GM12878 (cell line): ENCODE measurements around the gene BBS12. TPM values are rescaled to one million over a fixed set of nuclear protein-coding genes. Genes with fewer than 3 reads are reported as not detected.

Experiments used
- ATAC-seq: fragments of 200-7000 bp; cut with Tn5 transposase; 3 replicates; pipeline ENCODE4 v1.9.1; 2020; ENCODE audit warnings: mild to moderate bottlenecking, moderate library complexity
- BruUV-seq: library from RNA; stranded (reverse); fragments of 400-500 nt; replicated peaks from 2 replicates; lab custom pipeline; 2021; lab: Mats Ljungman, UMichigan
- CTCF ChIA-PET: fragments of 300-600 bp; sonication (Branson Sonifier 250); formaldehyde crosslinking; extraction: SDS; loops from one replicate; lab custom pipeline; 2021; ENCODE audit warnings: inconsistent platforms; lab: Yijun Ruan, JAX
- POLR2A ChIA-PET: fragments of 350-600 bp; formaldehyde crosslinking; extraction: SDS; loops from one replicate; lab custom pipeline; 2021; ENCODE audit warnings: inconsistent platforms; lab: Charles Lee
- RAD21 ChIA-PET: fragments of 300-600 bp; sonication (Branson Sonifier 250); formaldehyde crosslinking; loops from one replicate; lab custom pipeline; 2023; ENCODE audit warnings: antibody characterized with exemption; ENCODE audit not compliant: unreplicated experiment; lab: Charles Lee
- SMC1A ChIA-PET: fragments of 300-600 bp; sonication (Branson Sonifier 250); formaldehyde crosslinking; loops from one replicate; lab custom pipeline; 2023; ENCODE audit not compliant: unreplicated experiment, uncharacterized antibody; lab: Charles Lee
- DNase-seq: peaks from one replicate; pipeline ENCODE4 v3.0.0-alpha.2; 2011; ENCODE audit warnings: low read depth, low spot score
- FAIRE-seq: peaks from 3 replicates; lab custom pipeline; 2011; peaks lifted over from hg19 to GRCh38; lab: Jason Lieb, UNC
- H2AFZ ChIP-seq: 2 replicates; pipeline ENCODE4 v1.6.0; 2011; ENCODE audit warnings: low read depth, low read length, control low read depth; ENCODE audit not compliant: control insufficient read depth
- H3K27ac ChIP-seq: 2 replicates; pipeline ENCODE4 v1.5.1; 2011; ENCODE audit warnings: control low read depth; ENCODE audit not compliant: control insufficient read depth, insufficient read depth
- H3K27me3 ChIP-seq, 2 experiments: replicated peaks in 1 of 2; 2 replicates each; pipeline versions ENCODE4 v1.6.0 to v1.6.1; 2011; ENCODE audit warnings: low read length in 1 of 2; ENCODE audit not compliant: control insufficient read depth in 2 of 2, insufficient read depth in 2 of 2
- H3K36me3 ChIP-seq, 2 experiments: 2 replicates each; pipeline ENCODE4 v1.5.1; 2011; ENCODE audit warnings: low read length in 1 of 2; ENCODE audit not compliant: control insufficient read depth in 2 of 2, insufficient read depth in 2 of 2
- H3K4me1 ChIP-seq: 2 replicates; pipeline ENCODE4 v1.6.1; 2011; ENCODE audit warnings: mild to moderate bottlenecking, low read length, moderate library complexity, mixed read lengths; ENCODE audit not compliant: control insufficient read depth, insufficient read depth
- H3K4me2 ChIP-seq: 2 replicates; pipeline ENCODE4 v1.6.0; 2011; ENCODE audit warnings: control low read depth; ENCODE audit not compliant: control insufficient read depth, insufficient read depth
- H3K4me3 ChIP-seq: fragments of 200-600 bp; sonication (generic); 2 replicates; pipeline ENCODE4 v1.5.1; 2016
- H3K79me2 ChIP-seq: 2 replicates; pipeline ENCODE4 v1.6.0; 2011; ENCODE audit warnings: low read length; ENCODE audit not compliant: control insufficient read depth, insufficient read depth
- H3K9ac ChIP-seq: 2 replicates; pipeline ENCODE4 v1.8.0; 2011; ENCODE audit warnings: low read length, control low read depth, mixed read lengths; ENCODE audit not compliant: control insufficient read depth, insufficient read depth
- H3K9me3 ChIP-seq: replicated peaks from 3 replicates; pipeline ENCODE4 v1.5.1; 2011; ENCODE audit warnings: mild to moderate bottlenecking, low read length; ENCODE audit not compliant: control insufficient read depth, insufficient read depth
- H4K20me1 ChIP-seq: 2 replicates; pipeline ENCODE4 v1.6.0; 2011; ENCODE audit not compliant: control insufficient read depth, insufficient read depth
- CBX3 ChIP-seq: fragments of 200-600 bp; sonication (generic); IDR thresholded peaks from 2 replicates; pipeline ENCODE4 v1.6.1; 2016; ENCODE audit warnings: low read depth, borderline replicate concordance
- E2F4 ChIP-seq: IDR thresholded peaks from 2 replicates; pipeline ENCODE4 v1.6.1; 2012; ENCODE audit warnings: low read depth, low read length, improper control_type of control experiment
- FOS ChIP-seq: IDR thresholded peaks from 3 replicates; pipeline ENCODE4 v1.6.1; 2011; ENCODE audit warnings: borderline replicate concordance; ENCODE audit not compliant: insufficient read length; ENCODE audit errors: extremely low read depth
- SUZ12 ChIP-seq: fragments of 200-600 bp; sonication (generic); IDR thresholded peaks from one replicate; pipeline ENCODE4 v1.6.1; 2018; ENCODE audit warnings: antibody characterized with exemption, mild to moderate bottlenecking; ENCODE audit not compliant: unreplicated experiment
- USF2 ChIP-seq: IDR thresholded peaks from 2 replicates; pipeline ENCODE4 v1.6.1; 2011; ENCODE audit warnings: low read depth, low read length, improper control_type of control experiment, borderline replicate concordance
- WGBS: methylation state at CpG from one replicate; pipeline ENCODE4 v1.1.6; 2016; ENCODE audit warnings: low lambda C conversion rate; ENCODE audit not compliant: insufficient replicate concordance, insufficient coverage; ENCODE audit errors: missing lambda C conversion rate; 5-methylcytosine and 5-hydroxymethylcytosine counted together
- in situ Hi-C: fragments of 300-500 bp; cut with MboI; formaldehyde crosslinking; loops from 9 replicates; pipeline ENCODE4 v1.14.3; 2018; ENCODE audit warnings: mixed read lengths
- intact Hi-C: fragments of 100-400 bp; cut with micrococcal nuclease; formaldehyde crosslinking; loops from one replicate; pipeline ENCODE4 v1.14.2; 2022; ENCODE audit not compliant: unreplicated experiment
- polyA plus RNA-seq, 11 experiments: library from polyadenylated mRNA; depleted of rRNA in 4 of 11; unstranded in 6 of 11; stranded (reverse) in 5 of 11; fragments of >200 nt; fragmentation: Nextera tagmentation in 4 of 11; fragmentation: Illumina TruSeq in 1 of 11; extraction: Ambion mirVana in 4 of 11; extraction: Trizol in 1 of 11; gene quantifications; 1 replicate in 1 of 11; 2 replicates in 10 of 11; pipeline versions ENCODE4 v1.2.1 to v1.2.3, GENCODE V29; 2011 to 2016; ENCODE audit warnings: inconsistent platforms in 2 of 11, missing spikeins in 2 of 11, low read depth in 1 of 11
- total RNA-seq, 4 experiments: library from RNA; depleted of rRNA in 3 of 4; stranded (reverse); fragments of >200 nt in 3 of 4; fragmentation: Illumina TruSeq in 1 of 4; extraction: Trizol in 1 of 4; gene quantifications; 2 replicates each; pipeline versions ENCODE4 v1.2.1 to v1.2.3, GENCODE V29; 2013 to 2021

Gene BBS12
- total and polyA plus RNA-seq, 10 of the 15 experiments (the other 5 are each of a cell fraction or from before 2014, with no cell fraction given) = 0.15 to 0.63 (median 0.42) TPM

GRCh38 chr4:122706511-122706910, 26.0 kb upstream of the BBS12 start:
- CTCF ChIA-PET = interaction anchor here (0.7 to 1.0 kb wide), 2 partner anchors 11 to 40 kb away, joined by 3 to 4 read pairs; no protein-coding TSS in a partner anchor
- in situ Hi-C loops = no loop called here
- POLR2A ChIA-PET = no interaction called here
- Histone ChIP-seq H2AFZ (no peak overlapping the region), H3K27ac (no peak overlapping the region), H3K36me3 (no peaks in the 10 kb centered on the region), H3K4me3 (no peak overlapping the region), H3K27me3 (no peaks in the 10 kb centered on the region; a peak in 1 of 4 replicates), H3K9me3 (no peaks in the 10 kb centered on the region), H3K9ac (no peak overlapping the region), H3K4me2 (no peak overlapping the region), H4K20me1 (no peaks in the 10 kb centered on the region), H3K79me2 (no peaks in the 10 kb centered on the region), H3K4me1 (peaks cover 16% of the 10 kb centered on the region)
- RAD21 ChIA-PET = no interaction called here
- FAIRE-seq (no peak), DNase-seq (no peak), ATAC-seq (no peak)
- WGBS = 79% methylated on average over 3 of the region's 3 CpGs
- TF ChIP-seq E2F4 (no peak), USF2 (no peak), SUZ12 (no peak), FOS (no peak)
- BruUV-seq = no TSS peak
- SMC1A ChIA-PET = no interaction called here
- intact Hi-C loops = no loop called here

GRCh38 chr4:122707497-122707896, 25.0 kb upstream of the BBS12 start:
- H3K4me2 ChIP-seq = no peak overlapping the region
- peaks cover 22% of the 10 kb centered on the region for H3K4me1 ChIP-seq
- ATAC-seq (no peak), DNase-seq (no peak), FAIRE-seq (no peak)
- intact Hi-C loops (no loop called here), in situ Hi-C loops (no loop called here)
- no peak overlapping the region for H3K4me3 ChIP-seq
- no peaks in the 10 kb centered on the region for H3K27me3 ChIP-seq
- no peaks in the 10 kb centered on the region for H3K9me3 ChIP-seq
- no peaks in the 10 kb centered on the region for H4K20me1 ChIP-seq
- CTCF ChIA-PET = interaction anchor here (1.5 kb wide), 1 partner anchor 9 kb away, joined by 5 read pairs; no protein-coding TSS in a partner anchor
- POLR2A ChIA-PET = no interaction called here
- no peak overlapping the region for H2AFZ ChIP-seq
- no peak for TF ChIP-seq CBX3
- TF ChIP-seq, all 136 proteins: peak for 0
- H3K9ac ChIP-seq = no peak overlapping the region
- WGBS = 37% methylated on average over 4 of the region's 4 CpGs
- H3K36me3 ChIP-seq = no peaks in the 10 kb centered on the region
- ChIA-PET SMC1A (no interaction called here), RAD21 (no interaction called here)
- no TSS peak for BruUV-seq
- H3K27ac ChIP-seq = no peak overlapping the region
- H3K79me2 ChIP-seq = no peaks in the 10 kb centered on the region
